Right cardiac atrium (tissue), 5 donors: ENCODE results near the gene ATP1B1. TPM values are rescaled to one million over a fixed set of nuclear protein-coding genes. Genes with fewer than 3 reads are reported as not detected.
"Not testable (repeated sequence)": the region's sequence is repeated elsewhere in the genome, so short reads cannot be mapped to it uniquely, and the experiment has no call there.

Experiments
- ATAC-seq, 2 donors: fragments of 200-7000 bp; cut with Tn5 transposase; one replicate each; pipeline versions ENCODE4 v1.8.0 to v1.9.1; 2020; ENCODE audit warnings: moderate library complexity in 2 of 2, mild to moderate bottlenecking in 1 of 2
- DNase-seq, 3 donors: peaks; one replicate each; pipeline ENCODE4 v3.0.0-alpha.2; 2020
- H3K27ac ChIP-seq: one replicate; pipeline ENCODE4 v1.5.1; 2013; ENCODE audit warnings: mild to moderate bottlenecking, low read length, control low read depth, moderate library complexity
- H3K27me3 ChIP-seq: one replicate; pipeline ENCODE4 v1.6.1; 2013; ENCODE audit not compliant: control insufficient read depth, insufficient read depth
- H3K4me1 ChIP-seq: one replicate; pipeline ENCODE4 v1.6.1; 2013; ENCODE audit warnings: low read length; ENCODE audit not compliant: control insufficient read depth, insufficient read depth
- H3K4me3 ChIP-seq: one replicate; pipeline ENCODE4 v1.5.1; 2013; ENCODE audit warnings: low read length, control low read depth
- H3K9me3 ChIP-seq: one replicate; pipeline ENCODE4 v1.6.1; 2013; ENCODE audit warnings: low read length; ENCODE audit not compliant: control insufficient read depth
- WGBS: extraction: QIAGEN DNeasy Blood & Tissue Kit; methylation state at CpG from one replicate; pipeline ENCODE4 v1.1.7; 2013; 5-methylcytosine and 5-hydroxymethylcytosine counted together
- intact Hi-C, 4 donors: fragments of 100-400 bp; cut with DNase I; formaldehyde crosslinking; loops; one replicate each; pipeline versions ENCODE4 v1.11.0 to v1.14.0; 2022 to 2023
- polyA plus RNA-seq: library from polyadenylated mRNA; stranded (reverse); fragments of 200-250 nt; gene quantifications from one replicate; pipeline ENCODE4 v1.2.3, GENCODE V29; 2013
- total RNA-seq, 4 donors: library from RNA; stranded (reverse); fragmentation: NEBNext Ultra II Directional; extraction: Animal tissue kit (Norgen Biotek cat#: 25700); gene quantifications; one replicate each; pipeline ENCODE4 v1.2.1, GENCODE V29; 2021
- donor health status: healthy with polysubstance abuse.
- donor health status: DM: no; HTN: yes; CAD: no.
- donor health status: DM: no; HTN: no; CAD: no.
- donor health status: DM: no; HTN: yes; CAD: no; lungs with severe emphysema.
- donor health status: DM: yes; HTN: yes; CAD: no.

ATP1B1 gene
- total and polyA plus RNA-seq, 5 donors: 189 to 294 (median 265) TPM

DNA sequence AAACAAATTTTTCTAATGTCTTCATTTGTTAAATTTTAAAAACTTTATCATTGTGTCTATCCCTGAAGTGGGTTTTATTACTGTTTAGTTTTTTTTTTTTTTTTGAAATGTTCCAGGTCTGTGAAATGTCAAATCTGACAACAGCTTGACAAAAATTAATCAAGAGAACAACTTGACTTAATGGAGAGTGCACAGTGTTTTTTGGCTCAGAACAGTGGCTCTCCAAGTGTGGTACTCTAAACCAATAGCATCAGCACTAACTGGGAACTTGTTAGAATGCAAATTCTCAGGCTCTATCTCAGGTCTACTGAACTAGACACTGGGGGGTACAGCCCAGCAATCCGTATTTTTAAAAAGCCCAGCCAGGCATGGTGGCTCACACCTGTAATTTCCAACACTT is 49.2 kb downstream of the ATP1B1 start:
- intact Hi-C loops: no loop called here
- no peaks in the 10 kb centered on the region for H3K27me3 ChIP-seq
- peak in 1 of 2 donors; percentile 53 for ATAC-seq
- H3K9me3 ChIP-seq: no peaks in the 10 kb centered on the region
- WGBS: 62% methylated on average over 1 of the region's 1 CpG
- no peak overlapping the region for H3K27ac ChIP-seq
- peaks cover under 1% of the 10 kb centered on the region for H3K4me1 ChIP-seq
- no peak for DNase-seq
- H3K4me3 ChIP-seq: no peak overlapping the region

DNA sequence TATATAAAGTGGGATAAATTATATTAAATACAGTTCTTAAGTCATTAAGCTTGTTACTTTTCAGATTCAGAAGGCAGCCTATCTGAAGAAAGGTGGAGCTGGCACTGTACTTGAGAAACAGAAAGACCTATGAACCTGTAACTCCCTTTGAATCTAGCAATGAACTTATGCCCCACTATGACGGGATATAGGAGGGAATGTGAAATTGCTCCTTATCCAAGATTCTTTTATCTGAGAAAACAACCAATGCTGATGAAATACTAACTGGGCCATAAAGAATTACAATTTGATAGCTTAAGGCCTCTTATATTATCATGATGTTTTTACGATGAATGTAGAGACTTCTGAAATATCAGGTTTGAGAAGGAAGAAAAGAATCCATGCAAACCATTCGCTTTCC is 50.1 kb downstream of the ATP1B1 start:
- 96% methylated on average over 3 of the region's 3 CpGs for WGBS
- H3K27me3 ChIP-seq: no peaks in the 10 kb centered on the region
- H3K27ac ChIP-seq: no peak overlapping the region
- no peaks in the 10 kb centered on the region for H3K9me3 ChIP-seq
- H3K4me1 ChIP-seq: peaks cover 3% of the 10 kb centered on the region
- no peak for ATAC-seq
- no peak for DNase-seq
- no peak overlapping the region for H3K4me3 ChIP-seq
- intact Hi-C loops: no loop called here

DNA sequence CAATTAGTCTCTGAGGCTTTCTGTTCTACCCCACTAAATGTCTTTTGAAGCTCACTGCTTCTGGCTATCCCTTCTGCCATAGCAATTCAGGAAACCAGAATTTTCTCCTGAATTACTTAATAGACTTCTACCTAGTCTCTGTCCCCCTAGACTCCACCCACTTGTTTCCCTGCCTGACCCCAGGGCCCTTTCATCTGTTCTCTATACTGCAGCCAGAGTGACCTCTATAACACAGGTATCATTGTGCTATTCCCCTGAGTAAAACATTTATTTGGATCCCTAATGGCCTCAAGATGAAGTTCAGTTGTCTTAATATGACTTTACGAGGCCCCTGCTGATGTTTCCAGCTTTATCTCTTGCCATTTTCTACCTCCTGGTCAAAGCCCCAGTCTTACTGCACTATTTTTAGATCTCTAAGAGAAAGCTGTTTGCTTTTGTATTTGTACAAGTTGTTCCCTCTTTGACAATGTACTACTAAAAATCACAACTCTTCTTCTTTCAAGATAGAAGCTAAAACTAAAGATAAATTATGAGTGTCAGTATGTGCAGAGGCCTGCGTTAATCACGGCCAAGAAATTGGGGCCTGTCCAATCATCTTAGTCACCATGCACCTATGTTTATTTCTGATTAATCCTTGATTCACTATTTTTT is 54.5 kb downstream of the ATP1B1 start:
- DNase-seq (no peak), ATAC-seq (peak in 1 of 2 donors; percentile 31)
- H3K4me1 ChIP-seq: peaks cover 3% of the 10 kb centered on the region
- WGBS: 52% methylated on average over 3 of the region's 3 CpGs
- H3K9me3 ChIP-seq: no peaks in the 10 kb centered on the region
- H3K4me3 ChIP-seq: no peak overlapping the region
- peak overlapping the region; percentile 19 for H3K27ac ChIP-seq
- intact Hi-C loops: no loop called here
- H3K27me3 ChIP-seq: no peaks in the 10 kb centered on the region

DNA sequence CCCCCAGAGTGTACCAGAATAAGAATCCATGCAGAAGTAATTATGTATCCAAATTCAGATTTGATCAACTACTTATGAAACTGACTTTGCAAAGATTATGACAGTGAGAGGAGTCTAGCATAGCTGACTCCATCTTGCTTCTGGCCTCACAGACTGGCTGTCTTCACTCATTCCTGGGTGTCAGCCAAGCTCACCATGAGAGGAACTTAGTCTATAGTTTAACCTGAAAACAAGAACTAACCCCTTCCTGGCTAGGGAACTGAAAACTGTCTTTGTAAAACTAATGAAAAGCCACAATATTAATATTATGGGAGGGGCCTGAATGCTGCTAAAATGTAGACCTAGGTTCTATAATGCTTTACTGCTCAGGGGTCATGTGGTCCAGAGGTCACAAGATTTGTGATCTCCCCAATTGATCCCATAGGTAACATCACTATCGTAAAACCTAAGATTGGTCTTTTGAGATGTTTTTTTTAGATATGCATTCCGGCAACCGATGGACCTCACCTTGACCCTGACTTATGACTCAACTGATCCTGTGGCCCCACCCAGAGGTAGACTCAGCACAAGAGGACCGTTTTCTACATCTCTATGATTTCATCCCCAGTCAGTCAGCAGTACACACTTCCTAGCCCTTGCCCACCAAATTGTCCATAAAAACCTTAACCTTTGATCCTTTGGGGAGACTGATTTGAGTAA is 55.2 kb downstream of the ATP1B1 start:
- H3K9me3 ChIP-seq: no peaks in the 10 kb centered on the region
- peaks cover 3% of the 10 kb centered on the region for H3K4me1 ChIP-seq
- H3K27ac ChIP-seq: no peak overlapping the region
- DNase-seq (no peak), ATAC-seq (no peak)
- no peak overlapping the region for H3K4me3 ChIP-seq
- 91% methylated on average over 4 of the region's 4 CpGs for WGBS
- no peaks in the 10 kb centered on the region for H3K27me3 ChIP-seq
- intact Hi-C loops: no loop called here

DNA sequence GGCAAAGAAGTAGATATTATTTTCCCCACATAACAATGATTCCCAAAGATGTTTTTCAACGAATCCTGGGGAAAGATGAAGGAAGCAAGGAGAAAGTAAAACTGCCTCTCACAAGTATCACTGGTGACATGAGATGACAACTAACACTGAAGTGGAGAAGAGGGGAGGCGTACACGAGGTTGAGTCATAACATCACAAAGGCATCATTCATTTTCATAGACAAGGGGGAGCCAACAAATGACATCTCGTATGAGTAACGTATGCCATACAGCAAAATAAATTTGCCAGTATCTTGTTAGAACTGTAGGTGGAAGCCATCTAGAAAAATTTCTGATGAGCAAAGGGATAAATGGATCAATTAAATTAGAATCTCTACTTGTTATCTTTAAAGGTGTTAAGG is 56.6 kb downstream of the ATP1B1 start:
- Histone ChIP-seq H3K27me3 (no peaks in the 10 kb centered on the region), H3K4me3 (no peak overlapping the region), H3K27ac (no peak overlapping the region), H3K4me1 (peaks cover 3% of the 10 kb centered on the region), H3K9me3 (no peaks in the 10 kb centered on the region)
- intact Hi-C loops: no loop called here
- WGBS: 64% methylated on average over 5 of the region's 5 CpGs
- no peak for ATAC-seq
- DNase-seq: no peak

DNA sequence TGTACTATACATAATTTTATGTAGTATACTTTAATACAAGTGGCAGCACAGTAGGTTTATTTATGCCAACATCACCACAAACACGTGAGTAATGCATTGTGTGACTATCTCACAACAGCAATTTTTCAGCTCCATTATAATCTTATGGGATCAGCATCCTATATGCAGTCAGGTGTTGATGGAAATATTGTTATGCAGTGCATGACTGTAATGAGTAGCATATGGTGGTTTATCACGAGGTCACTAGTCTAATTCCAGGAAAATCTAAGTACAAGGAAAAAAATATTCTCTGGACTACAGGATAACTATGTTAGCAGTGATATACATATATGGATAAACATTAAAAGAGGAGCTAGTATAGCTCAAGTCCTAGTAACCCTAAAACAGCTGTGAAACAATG is 69.0 kb downstream of the ATP1B1 start:
- Histone ChIP-seq H3K27me3 (no peaks in the 10 kb centered on the region), H3K27ac (no peak overlapping the region), H3K4me3 (no peak overlapping the region), H3K4me1 (no peaks in the 10 kb centered on the region), H3K9me3 (no peaks in the 10 kb centered on the region)
- intact Hi-C loops: no loop called here
- ATAC-seq (no peak), DNase-seq (no peak)
- WGBS: 58% methylated on average over 2 of the region's 2 CpGs

DNA sequence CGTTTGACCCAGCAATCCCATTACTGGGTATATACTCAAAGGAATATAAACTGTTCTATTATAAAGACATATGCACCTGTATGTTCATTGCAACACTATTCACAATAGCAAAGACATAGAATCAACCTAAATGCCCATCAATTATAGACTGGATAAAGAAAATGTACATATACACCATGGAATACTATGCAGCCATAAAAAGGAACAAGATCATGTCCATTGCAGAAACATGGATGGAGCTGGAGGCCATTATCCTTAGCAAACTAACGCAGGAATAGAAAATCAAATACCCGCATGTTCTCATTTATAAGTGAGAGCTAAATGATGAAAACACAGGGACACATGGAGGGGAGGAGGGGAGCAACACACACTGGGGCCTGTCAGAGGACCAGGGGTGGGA is 72.9 kb downstream of the ATP1B1 start:
- H3K27ac ChIP-seq, H3K27me3 ChIP-seq, ATAC-seq, H3K9me3 ChIP-seq, H3K4me1 ChIP-seq, H3K4me3 ChIP-seq, intact Hi-C loops, DNase-seq: not testable (repeated sequence)
- 97% methylated on average over 3 of the region's 3 CpGs for WGBS

DNA sequence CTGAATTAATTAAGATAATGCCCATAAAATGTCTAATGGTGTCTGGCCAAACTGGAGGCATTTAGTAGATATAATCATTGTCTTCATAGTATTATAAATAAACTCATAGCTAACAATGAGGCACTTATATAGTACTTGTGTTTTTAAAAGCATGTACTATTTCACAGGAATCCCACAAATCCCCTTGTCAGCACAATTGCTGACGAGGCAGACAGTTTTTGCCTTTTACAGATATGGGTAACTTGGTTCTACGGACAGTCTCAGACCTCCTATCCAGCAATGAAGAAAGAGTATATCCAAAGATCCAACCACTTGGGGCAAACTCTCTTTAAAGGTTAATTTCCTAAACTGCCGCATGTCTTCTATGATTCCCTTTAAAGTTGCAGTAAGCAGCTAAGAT is 73.7 kb downstream of the ATP1B1 start:
- no peak for DNase-seq

More for the DNA sequence above, 73.7 kb downstream of the ATP1B1 start:
- Histone ChIP-seq H3K27me3 (no peaks in the 10 kb centered on the region), H3K9me3 (no peaks in the 10 kb centered on the region), H3K4me3 (no peak overlapping the region), H3K4me1 (no peaks in the 10 kb centered on the region), H3K27ac (no peak overlapping the region)
- ATAC-seq: no peak
- WGBS: 83% methylated on average over 3 of the region's 3 CpGs
- intact Hi-C loops: no loop called here
